ENCODE measurements around the gene KISS1.
"Not testable (repeated sequence)": the region's sequence is repeated elsewhere in the genome, so short reads cannot be mapped to it uniquely, and the experiment has no call there.

Gene KISS1

DNA sequence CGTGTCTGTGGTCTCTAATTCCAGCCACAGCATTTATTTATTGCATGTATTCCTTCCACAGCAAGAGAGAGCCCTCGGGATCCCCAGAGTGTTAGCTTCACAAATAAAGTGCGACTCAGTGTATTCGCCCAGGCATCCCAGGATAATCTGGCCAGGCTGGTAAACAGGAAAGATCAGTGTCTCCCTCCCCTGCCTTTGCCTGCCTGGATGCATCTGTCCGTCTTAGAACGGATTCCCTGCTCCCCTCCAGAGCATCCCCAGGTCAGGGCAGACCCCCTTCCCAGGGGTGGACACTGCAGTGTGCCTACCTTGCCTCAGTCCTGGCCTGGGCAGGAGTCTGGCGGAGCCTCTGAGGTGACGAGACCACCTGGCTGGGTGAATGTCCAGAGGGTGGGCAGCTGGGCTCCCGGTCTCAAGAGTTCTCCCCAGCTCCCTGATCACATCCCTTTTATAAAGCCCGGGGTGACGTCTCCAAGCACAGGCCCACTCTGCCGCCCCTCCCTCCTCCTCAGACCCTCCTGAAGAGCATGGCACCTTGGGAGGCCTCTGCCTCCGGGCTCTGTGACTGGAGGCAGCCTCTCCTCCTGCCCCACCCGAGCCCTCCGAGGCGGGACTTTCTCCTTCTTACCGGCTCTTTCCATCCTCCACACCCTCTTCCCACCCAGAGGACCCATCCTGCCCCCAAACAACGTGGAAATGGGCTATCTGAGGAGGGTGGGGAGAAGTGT, at the start of gene KISS1:
KISS1 (minus strand) TSS at position 424 of the 728 bp plus-strand sequence. CDS start 3,615 bp downstream, outside the sequence.
- no peak for DNase-seq

DNA sequence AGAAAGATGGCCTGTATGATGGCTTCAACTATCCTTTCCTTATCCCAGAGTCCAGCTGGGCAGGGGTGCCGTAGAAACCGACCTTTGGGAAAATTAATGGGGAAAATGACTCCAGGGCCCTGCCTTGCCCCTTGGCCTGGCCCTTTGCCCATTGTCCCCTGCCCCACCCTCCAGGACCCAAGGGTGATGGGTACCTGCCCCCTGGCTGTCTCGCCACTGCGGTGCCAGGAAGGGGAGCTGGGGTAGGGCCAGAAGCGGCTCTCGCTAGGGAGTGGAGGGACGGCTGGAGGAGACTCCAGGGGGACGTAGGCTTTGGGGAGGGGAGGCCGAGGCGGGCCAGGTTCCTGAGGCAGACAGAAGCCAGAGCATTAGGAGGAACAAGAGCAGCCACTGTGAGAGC, 46.6 kb upstream of the KISS1 start:
- no peak for DNase-seq

GRCh38 chr1:204241914-204242313, 45.6 kb upstream of the KISS1 start:
- DNase-seq: no peak

GRCh38 chr1:204241050-204241449, 44.8 kb upstream of the KISS1 start:
- no peak for DNase-seq

- no peak for DNase-seq
Measured at GRCh38 chr1:204240233-204240632, 43.9 kb upstream of the KISS1 start.

DNA sequence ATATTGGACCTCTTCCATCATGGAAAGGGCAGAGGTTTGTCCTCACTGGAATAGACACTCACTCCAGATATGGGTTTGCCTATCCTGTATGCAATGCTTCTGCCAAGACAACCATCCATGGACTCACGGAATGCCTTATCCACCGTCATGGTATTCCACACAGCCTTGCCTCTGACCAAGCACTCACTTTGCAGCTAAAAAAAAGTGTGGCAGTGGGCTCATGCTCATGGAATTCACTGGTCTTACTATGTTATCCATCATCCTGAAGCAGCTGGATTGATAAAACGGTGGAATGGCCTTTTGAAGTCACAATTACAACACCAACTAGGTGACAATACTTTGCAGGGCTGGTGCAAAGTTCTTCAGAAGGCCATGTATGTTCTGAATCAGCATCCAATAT, 43.1 kb upstream of the KISS1 start:
- not testable (repeated sequence) for DNase-seq

DNA sequence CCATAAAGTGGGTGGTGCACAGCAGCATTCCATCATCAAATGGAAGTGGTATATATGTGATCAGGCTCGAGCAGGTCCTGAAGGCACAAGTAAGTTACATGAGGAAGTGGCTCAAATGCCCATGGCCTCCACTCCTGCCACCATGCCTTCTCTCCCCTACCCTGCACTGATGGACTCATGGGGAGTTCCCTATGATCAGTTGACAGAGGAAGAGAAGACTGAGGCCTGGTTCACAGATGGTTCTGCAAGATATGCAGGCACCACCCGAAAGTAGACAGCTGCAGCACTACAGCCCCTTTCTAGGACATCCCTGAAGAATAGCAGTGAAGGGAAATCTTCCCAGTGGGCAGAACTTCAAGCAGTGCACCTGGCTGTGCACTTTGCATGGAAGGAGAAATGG, 42.2 kb upstream of the KISS1 start:
- DNase-seq: not testable (repeated sequence)

DNA sequence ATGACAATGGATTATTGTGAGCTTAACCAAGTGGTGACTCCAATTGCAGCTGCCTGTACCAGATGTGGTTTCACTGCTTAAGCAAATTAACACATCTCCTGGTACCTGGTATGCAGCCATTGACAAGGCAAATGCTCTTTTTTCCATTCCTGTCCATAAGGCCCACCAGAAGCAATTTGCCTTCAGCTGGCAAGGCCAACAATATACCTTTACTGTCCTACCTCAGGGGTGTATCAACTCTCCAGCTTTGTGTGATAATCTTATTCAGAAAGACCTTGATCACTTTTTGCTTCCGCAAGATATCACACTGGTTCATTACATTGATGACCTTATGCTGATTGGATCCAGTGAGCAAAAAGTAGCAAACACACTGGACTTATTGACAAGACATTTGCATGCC, 41.2 kb upstream of the KISS1 start:
- DNase-seq: not testable (repeated sequence)

DNA sequence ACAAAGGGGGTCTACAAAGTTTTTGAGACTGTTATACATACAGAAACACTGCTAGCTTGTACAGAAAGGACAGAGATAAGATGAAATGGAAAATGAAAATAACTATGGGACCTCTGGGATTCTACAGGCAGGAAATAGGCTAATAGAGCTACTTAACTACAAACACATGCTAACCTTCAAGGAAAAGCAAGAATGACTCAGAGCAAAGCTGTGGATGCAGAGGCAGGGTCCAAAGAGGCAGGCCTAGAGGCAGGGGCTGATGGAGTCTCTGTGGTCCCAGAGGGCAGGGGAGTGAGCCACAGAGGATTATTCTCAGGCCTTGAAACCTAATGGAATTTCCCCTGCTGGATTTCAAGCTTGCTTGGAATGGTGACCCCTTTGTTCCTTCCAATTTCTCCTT, 36.2 kb upstream of the KISS1 start:
- DNase-seq: no peak

- DNase-seq: no peak
Measured at GRCh38 chr1:204230211-204230610, 33.9 kb upstream of the KISS1 start.

DNA sequence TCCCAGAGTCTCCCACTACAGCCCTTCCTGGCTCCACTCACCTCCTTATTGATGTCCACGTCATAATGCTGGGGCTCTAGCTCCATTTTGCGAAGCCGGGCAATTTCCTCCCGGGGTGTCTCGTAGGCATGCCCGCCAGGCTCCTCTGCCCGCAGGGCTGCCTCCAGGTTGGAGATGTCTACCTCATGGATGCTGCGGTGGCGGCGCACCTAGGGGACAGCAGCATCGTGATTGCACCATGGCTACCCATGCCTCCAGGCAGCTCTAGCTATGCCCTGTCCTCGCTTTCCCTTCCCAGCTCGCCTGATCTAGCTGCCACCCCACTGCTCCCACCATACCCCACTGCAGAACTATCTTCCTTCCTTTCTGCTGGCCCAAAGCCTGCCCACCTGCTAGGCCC, 32.6 kb upstream of the KISS1 start:
- no peak for DNase-seq

DNA sequence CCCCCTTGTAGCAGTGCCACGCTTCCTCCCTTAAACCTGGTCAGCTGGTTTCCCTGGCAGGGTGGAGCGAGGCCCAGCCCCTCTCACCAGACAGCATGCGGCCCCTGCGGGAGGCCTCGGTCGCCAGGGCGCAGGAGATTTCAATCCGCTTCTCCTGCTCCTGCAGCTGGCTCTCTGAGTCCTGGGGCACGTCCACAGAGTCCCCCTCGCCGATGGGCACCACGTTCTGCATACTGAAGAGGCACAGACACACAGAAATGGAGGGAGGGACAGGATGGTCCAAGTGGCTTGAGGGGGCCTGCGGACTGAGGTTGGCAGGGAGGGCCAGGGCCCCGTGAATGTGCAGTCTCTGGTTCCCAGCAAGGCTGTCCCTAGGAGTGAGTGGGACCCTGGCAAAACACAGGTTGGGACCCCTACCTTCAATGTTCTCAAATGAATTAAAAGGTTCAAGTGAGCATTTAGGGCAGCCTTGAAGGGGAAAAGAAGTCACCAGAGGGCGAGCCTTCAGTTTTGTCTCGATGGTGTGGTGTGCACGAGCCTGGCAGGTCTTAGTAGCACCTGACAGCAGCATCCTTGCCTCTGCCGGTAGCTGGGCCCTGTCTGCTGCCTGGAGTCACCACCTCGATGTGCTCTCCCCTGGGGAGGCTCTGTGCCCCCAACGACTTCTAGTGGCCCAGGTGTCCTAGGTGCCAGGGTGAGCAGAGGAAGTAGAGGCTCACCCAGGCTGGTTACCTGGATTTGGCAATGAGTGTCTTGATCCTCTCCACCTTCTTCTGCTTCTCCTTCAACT, 31.9 kb upstream of the KISS1 start:
- DNase-seq: no peak

DNA sequence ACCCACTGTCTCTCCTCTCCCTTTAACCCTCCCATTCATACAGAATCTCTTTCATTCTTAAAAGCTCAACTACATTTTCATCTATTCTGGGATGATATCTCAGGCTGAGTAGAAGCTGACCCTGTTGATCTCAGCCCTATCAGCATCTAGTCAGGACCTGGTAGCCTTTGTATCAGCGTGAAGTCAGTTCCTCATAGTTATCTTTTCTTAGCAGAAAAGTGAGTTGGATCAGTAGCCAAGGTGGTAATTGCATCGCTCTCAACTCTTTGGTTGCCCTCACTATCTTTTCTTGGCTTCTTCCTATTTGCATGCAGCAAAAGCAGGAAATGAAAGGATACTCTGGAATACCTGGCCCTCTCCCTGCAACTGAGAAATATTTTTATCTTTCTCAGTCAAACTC, 31.1 kb upstream of the KISS1 start:
- DNase-seq: no peak

DNA sequence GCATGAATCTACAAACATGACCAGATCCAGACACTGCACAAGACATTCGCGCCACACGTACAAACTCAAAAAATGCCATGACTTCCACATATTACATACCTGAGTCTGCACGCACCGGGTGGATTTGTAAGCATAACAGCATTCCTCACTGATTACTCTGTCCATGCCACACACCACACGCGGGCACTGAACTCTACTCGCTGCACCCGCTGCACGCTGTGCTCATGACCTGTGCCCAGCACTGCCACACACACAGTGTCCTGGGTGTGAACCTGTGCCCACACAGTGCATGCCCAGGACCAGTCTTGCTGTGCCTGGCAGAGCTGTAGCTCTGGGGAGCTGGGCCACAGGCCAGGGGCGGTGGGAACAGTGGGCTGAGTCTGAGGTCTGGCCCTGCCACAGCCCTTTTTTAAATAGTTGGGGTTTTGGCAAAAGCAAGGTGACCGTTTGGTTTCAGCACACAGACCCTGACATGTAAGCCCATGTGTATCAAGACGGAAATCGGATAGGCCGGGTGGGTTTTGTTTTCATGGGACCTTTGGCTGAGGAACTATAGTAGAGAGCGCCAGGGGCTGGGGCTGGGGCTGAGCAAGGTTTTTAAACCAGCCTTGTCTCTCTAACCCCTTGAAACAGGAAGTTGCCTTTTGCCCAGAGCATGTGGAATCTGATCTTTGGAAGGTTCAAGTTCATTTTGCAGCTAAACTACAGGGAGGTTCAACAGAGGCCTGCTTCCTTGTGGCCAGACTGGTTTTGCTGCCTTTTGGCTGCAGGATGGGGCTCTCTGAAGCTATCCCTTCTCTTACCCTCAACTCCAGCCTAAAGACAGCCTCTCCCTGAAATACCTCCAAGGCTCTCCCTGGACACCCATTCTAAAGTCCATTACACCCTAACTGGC, 29.8 kb upstream of the KISS1 start:
- no peak for DNase-seq

GRCh38 chr1:204224655-204225054, 28.4 kb upstream of the KISS1 start:
- no peak for DNase-seq

DNA sequence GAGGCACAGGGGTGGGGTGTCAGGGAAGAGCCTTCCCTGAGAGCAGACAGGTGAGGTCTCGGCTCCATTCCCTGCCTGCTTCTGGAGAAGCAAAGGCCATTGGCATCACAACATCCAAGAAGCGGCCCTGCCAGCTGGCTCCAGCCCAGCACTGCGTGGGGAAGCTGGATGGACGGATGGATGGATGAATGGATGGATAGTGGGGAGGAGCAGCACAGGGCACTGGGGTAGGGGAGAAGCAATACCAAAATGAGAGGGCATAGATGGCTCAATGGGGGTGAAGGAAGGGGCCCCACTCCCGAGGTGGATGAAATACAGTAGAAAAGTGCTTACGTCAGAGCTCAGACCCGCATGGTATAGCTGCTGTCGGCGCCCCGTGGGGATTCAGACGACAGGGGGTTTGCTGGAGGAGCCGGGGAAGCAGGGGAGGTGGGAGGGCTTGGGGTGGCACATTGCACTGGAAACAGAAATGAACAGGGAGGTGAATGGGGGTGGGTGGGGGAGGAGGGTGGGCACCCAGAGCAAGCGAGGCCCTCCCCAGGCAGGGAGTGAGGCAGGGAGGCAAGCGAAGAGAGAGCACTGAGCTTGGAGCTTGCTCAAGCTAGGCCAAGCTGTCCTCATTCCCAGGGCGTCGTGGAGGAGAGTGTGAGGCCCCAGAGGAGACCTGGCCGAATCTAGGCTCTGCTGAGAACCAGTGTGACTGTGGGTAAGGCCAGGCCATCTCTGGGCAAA, 27.0 kb upstream of the KISS1 start:
- DNase-seq: no peak

DNA sequence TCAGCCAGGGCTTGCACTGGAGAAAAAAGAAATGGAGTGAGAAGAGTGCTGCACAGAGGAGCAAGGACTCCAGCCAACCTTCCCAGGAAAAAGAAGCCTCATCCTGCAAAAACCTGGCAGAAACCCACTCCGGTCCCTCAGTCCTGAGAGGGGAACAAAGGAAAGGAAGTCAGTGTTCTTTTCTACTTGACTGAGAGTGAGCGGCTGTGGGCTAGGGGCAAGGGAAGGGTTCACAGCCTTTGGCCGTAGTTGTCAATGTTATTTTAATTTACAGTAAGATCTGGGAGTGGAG, 26.4 kb upstream of the KISS1 start:
- DNase-seq: no peak

GRCh38 chr1:204222006-204222763, 25.9 kb upstream of the KISS1 start:
- DNase-seq: no peak

GRCh38 chr1:204221271-204221670, 25.0 kb upstream of the KISS1 start:
- no peak for DNase-seq

DNA sequence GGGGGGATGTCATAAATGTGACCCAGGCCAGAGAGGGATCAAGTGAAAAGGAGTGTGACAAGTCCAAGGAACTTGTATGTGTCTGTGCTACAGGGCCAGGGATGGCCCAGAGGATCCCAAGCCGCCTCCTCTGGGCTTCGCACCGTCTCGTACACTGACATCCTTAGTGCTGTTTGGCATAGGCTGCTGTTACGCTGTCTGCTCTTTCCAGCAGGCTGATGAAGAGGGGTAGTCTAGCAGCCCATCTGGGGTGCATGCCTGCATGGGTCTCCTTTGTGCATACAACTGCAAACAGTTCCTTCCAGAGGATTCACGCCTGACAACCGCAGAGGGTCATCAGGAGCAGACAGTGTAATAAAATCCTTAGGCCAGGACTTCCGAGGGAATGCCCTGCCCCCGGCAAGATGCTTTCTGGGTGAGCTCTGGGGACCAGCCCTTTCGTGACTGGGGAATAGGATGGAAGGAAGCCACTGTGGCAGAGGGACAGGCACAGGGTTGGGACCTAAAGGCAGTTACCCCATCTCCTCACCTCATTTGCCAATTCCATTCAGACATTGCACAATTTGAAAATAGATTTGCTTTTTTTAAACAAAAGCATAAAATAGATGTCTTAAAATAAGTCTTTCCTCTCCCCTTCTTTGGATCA, 23.8 kb upstream of the KISS1 start:
- no peak for DNase-seq

DNA sequence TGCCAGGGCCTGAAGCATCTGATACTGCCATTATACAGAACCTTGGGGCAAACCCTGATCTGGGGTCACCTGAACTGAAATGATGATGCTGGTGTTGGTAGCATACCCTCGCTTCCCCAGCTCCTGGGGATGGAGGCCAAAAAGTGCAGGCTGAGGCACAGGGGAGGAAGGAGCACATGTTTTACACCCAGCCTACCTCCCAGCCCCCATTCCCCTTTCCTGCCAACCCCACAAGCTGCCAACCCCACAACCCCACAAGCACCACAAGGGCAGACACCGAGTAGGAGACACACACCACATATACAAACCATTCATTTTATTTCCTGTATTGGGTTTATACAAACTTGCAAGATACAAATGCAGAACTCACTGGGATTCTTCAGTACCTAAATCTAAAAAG, 22.3 kb upstream of the KISS1 start:
- no peak for DNase-seq

DNA sequence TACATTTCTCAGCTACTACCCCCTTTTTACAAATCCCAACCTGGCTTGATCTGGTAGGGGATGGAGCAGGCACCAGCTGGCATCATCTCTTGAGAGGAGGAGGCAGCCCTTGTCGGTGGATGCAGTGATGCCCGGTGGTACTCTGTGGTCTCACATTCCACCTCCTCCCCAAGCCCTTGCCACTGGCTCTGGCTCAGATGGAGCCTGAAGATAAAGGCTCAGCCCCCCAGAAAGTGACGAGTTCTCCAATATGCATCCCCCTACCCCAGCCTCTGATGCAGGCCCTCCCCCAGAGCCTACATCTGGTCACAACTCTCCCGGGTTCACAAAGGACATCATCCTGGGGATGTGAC, 21.3 kb upstream of the KISS1 start:
- no peak for DNase-seq

Data from DMS79 treated with DMSO at 0.1 percent for 48 hours (cell line).